Stimulated activated CD4-positive, alpha-beta T cell treated with anti-CD3 and anti-CD28 coated beads, Interleukin-1b, Interleukin-23, amount 100 ng/mL, for 24 hours (primary cell): ENCODE data around the gene SORCS1.

Experiments
- DNase-seq, 4 experiments: peaks; one replicate each; pipeline ENCODE4 v3.0.0-alpha.2; 2020; ENCODE audit warnings: low read depth in 4 of 4, low spot score in 1 of 4

SORCS1 gene

GRCh38 chr10:107163881-107164861 is at the start of gene SORCS1:
Gene SORCS1 (minus strand): TSS chr10:107164706.
- DNase-seq: no peak

- DNase-seq: no peak
These were observed 49.8 kb upstream of the SORCS1 start for GRCh38 chr10:107214261-107214660.

- DNase-seq: no peak
These were observed 49.4 kb upstream of the SORCS1 start for GRCh38 chr10:107213861-107214260.

- DNase-seq: no peak
These were observed 42.3 kb upstream of the SORCS1 start for GRCh38 chr10:107206833-107207232.

GRCh38 chr10:107169516-107169915 is 5.0 kb upstream of the SORCS1 start:
- DNase-seq: no peak

- DNase-seq: no peak
These were observed 4.2 kb upstream of the SORCS1 start for GRCh38 chr10:107168738-107169137.

GRCh38 chr10:107166403-107166802 is 1.9 kb upstream of the SORCS1 start:
- no peak for DNase-seq

GRCh38 chr10:107164992-107165391 is 486 bp upstream of the SORCS1 start:
- no peak for DNase-seq

- no peak for DNase-seq
These were observed 1.2 kb downstream of the SORCS1 start for GRCh38 chr10:107163076-107163855.

GRCh38 chr10:107160866-107161265 is 3.6 kb downstream of the SORCS1 start:
- no peak for DNase-seq

- DNase-seq: no peak
These were observed 4.6 kb downstream of the SORCS1 start for GRCh38 chr10:107159871-107160270.

GRCh38 chr10:107157071-107157470 is 7.4 kb downstream of the SORCS1 start:
- no peak for DNase-seq

GRCh38 chr10:107152087-107152486 is 12.4 kb downstream of the SORCS1 start:
- no peak for DNase-seq

GRCh38 chr10:107148906-107149305 is 15.6 kb downstream of the SORCS1 start:
- no peak for DNase-seq

- DNase-seq: no peak
These were observed 20.0 kb downstream of the SORCS1 start for GRCh38 chr10:107144490-107144889.

- DNase-seq: no peak
These were observed 22.9 kb downstream of the SORCS1 start for GRCh38 chr10:107141524-107142061.

- no peak for DNase-seq
These were observed 25.3 kb downstream of the SORCS1 start for GRCh38 chr10:107139237-107139636.

- no peak for DNase-seq
These were observed 30.9 kb downstream of the SORCS1 start for GRCh38 chr10:107133656-107134055.

- no peak for DNase-seq
These were observed 35.5 kb downstream of the SORCS1 start for GRCh38 chr10:107129000-107129399.

- no peak for DNase-seq
These were observed 37.9 kb downstream of the SORCS1 start for GRCh38 chr10:107126512-107127065.

GRCh38 chr10:107122703-107123102 is 41.8 kb downstream of the SORCS1 start:
- no peak for DNase-seq
